Measurements from ENCODE around the gene CST11. TPM values are rescaled to one million over a fixed set of nuclear protein-coding genes. Genes with fewer than 3 reads are reported as not detected.

CST11 gene
- total RNA-seq, 1 experiment from 2014 or later, result not detected

DNA sequence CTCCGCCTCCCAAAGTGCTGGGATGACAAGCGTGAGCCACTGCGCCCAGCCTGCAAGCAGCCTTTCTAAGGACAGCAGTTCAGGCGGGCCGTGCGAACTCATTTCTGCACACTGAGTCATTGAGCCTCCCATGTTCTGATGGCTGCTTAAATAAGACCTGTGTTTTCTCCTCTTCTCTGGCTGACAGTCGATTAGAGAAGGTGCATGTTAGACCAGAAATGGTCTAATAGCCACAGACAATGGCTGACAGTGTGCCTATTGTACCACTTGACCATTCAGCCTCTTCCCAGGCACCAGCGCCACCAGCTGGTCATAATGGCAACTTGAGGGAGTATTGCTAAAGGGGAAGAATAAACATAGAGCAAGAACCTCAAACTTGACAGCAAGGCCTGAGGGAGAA, 6.2 kb downstream of the CST11 start:
- Histone ChIP-seq H3K4me1 (replicated peaks) (peaks cover 9% of the 10 kb centered on the region), H3K36me3 (no peaks in the 10 kb centered on the region), H3K4me3 (no peak overlapping the region), H3K27me3 (replicated peaks) (0 out of 2 replicates have a peak, but pooled peaks cover 3% of the 10 kb centered on the region), H3K9me3 (replicated peaks) (no peaks in the 10 kb centered on the region), H3K27ac (no peak overlapping the region)
- peak; percentile 42 to 56 for DNase-seq (ENCODE audit: low read depth in 1 of 2, low spot score in 2 of 2)

DNA sequence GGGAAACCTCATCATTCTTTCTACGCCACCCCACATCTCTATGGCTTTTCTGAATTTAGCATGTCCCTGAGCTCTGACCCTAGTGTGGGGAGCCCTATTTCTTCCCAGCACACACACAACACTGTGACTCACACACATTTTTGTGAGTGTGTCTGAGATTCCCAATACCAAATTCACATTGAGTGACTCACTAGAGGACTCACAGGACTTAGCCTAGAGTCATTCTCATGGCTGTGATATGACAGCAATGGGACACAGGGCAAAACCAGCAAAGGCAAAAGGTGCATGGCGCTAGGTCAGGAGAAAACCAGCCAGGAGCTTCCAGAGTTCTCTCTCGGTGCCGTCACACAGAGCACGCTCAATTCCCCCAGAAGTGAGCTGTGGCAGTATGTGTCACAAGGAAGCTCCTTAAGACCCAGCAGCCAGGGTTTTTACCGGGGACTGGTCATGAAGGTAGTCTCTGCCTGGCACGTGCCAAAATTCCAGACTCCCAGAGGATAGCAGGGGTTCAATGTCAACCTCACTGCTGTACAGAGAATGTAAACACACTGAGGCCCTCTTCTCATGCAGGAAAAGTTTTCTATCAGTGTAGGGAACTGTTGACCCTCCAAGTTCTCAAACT, 7.0 kb downstream of the CST11 start:
- H3K9me3 ChIP-seq (replicated peaks), result no peaks in the 10 kb centered on the region
- no peak overlapping the region for H3K27ac ChIP-seq
- DNase-seq (ENCODE audit: low read depth in 1 of 2, low spot score in 2 of 2), result peak; percentile 58 to 60
- H3K36me3 ChIP-seq, result no peaks in the 10 kb centered on the region
- H3K4me3 ChIP-seq, result no peak overlapping the region
- H3K4me1 ChIP-seq (replicated peaks), result peaks cover 9% of the 10 kb centered on the region
- H3K27me3 ChIP-seq (replicated peaks), result 0 out of 2 replicates have a peak, but pooled peaks cover 3% of the 10 kb centered on the region

DNA sequence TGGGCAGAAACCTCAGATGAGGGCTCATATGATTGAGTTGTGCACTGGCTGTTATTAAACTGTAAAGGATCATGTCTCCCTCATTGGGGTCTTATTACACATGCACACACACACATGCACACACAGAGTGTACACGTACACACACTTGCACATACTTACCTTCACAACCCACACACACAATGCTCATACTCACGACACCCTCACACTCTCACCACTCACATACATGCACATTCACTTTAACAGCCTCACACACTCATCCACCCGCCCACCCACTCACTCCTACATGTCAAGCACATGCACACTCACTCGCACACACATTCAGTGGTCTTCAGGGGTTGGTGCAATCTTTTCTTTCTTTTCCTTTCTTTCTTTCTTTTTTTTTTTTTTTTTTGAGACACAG, 7.8 kb downstream of the CST11 start:
- H3K4me1 ChIP-seq (replicated peaks), result peaks cover 9% of the 10 kb centered on the region
- no peak overlapping the region for H3K4me3 ChIP-seq
- no peaks in the 10 kb centered on the region for H3K36me3 ChIP-seq
- H3K27me3 ChIP-seq (replicated peaks), result no peaks in the 10 kb centered on the region
- no peaks in the 10 kb centered on the region for H3K9me3 ChIP-seq (replicated peaks)
- DNase-seq (ENCODE audit: low read depth in 1 of 2, low spot score in 2 of 2), result no peak
- no peak overlapping the region for H3K27ac ChIP-seq

DNA sequence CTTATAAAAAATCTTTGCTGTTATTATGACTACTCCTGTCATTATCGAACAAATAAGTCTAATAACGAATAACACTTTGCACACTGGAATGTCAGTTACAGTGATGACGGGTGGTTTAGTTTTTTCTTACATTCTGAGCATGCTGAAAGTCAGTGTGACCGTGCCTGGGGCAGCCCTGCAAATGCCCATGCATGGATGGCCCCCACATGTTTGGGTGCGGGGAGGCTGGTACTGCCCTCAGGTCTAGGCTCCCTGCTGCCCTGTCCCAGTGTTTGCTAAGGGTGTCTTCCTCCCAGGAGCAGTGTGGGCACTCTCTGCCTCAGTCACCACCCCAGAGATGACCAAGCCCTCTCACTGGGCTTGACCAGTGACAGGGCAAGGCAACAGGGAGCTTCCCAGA, 10.2 kb downstream of the CST11 start:
- H3K9me3 ChIP-seq (replicated peaks), result no peaks in the 10 kb centered on the region
- H3K36me3 ChIP-seq, result no peaks in the 10 kb centered on the region
- no peak for DNase-seq (ENCODE audit: low read depth in 1 of 2, low spot score in 2 of 2)
- peaks cover 9% of the 10 kb centered on the region for H3K4me1 ChIP-seq (replicated peaks)
- no peak overlapping the region for H3K27ac ChIP-seq
- H3K27me3 ChIP-seq (replicated peaks), result no peaks in the 10 kb centered on the region
- H3K4me3 ChIP-seq, result no peak overlapping the region

DNA sequence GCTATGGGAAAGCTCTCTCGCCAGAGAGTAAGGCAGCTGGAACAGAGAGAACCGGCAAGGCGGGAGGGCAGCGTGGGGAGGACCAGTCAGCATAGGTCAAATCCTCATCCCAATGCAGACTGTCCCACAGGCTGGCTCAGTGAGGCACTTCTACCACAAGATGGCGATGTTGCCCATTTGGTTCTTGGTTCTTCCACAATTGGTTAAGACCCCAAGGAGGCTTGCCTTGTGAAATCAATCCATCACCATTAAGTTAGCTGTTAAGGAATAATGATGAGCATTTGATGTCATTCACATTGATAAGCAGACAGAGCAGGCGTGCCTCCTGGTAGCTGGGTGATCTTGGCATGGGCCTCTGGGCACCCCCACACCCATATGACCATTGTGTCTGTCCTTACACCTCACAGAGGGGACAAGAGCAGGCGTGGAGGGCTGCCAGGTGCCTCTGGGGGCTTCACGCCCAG, 10.8 kb downstream of the CST11 start:
- H3K27ac ChIP-seq, result no peak overlapping the region
- no peaks in the 10 kb centered on the region for H3K27me3 ChIP-seq (replicated peaks)
- DNase-seq (ENCODE audit: low read depth in 1 of 2, low spot score in 2 of 2), result peak; percentile 52 to 68
- no peak overlapping the region for H3K4me3 ChIP-seq
- no peaks in the 10 kb centered on the region for H3K9me3 ChIP-seq (replicated peaks)
- no peaks in the 10 kb centered on the region for H3K36me3 ChIP-seq
- H3K4me1 ChIP-seq (replicated peaks), result peaks cover 9% of the 10 kb centered on the region

DNA sequence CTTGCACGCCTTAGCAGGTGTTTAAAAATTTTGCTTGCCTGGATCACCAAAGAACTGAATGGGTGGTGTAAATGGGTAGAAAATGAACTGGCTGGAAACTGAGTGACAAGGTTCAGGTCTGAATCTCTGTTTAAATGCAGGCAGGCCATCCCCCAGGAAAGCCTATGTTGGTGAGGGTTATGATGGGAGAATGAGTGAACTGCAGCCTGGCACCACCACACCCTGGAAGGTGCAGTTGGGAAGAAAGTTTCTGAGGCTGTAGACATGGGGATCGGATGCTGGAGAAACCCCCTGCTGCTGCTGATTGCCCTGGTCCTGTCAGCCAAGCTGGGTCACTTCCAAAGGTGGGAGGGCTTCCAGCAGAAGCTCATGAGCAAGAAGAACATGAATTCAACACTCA, 12.7 kb downstream of the CST11 start:
- no peak for DNase-seq (ENCODE audit: low read depth in 1 of 2, low spot score in 2 of 2)
- no peaks in the 10 kb centered on the region for H3K27me3 ChIP-seq (replicated peaks)
- H3K27ac ChIP-seq, result no peak overlapping the region
- no peaks in the 10 kb centered on the region for H3K36me3 ChIP-seq
- H3K4me3 ChIP-seq, result no peak overlapping the region
- no peaks in the 10 kb centered on the region for H3K9me3 ChIP-seq (replicated peaks)
- H3K4me1 ChIP-seq (replicated peaks), result no peaks in the 10 kb centered on the region

DNA sequence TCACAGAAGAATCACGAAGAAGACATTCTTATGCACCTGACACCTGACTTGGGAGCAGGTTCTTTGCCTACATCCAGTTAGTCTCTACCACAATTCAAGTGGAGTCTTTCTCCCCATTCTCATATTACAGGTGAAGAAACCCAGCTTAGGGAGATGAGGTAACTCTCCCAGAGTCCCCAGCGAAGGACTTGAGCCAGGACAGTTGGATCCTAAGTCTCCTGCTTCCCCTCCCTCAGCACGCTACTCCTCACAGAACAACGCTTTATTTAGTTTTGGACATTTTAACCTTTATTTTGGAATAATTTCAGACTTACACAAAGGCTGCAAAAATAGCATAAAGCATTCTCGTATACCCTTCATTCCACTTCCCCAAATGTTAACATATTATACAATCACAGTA, 14.0 kb downstream of the CST11 start:
- DNase-seq (ENCODE audit: low read depth in 1 of 2, low spot score in 2 of 2), result no peak
- H3K36me3 ChIP-seq, result no peaks in the 10 kb centered on the region
- H3K27me3 ChIP-seq (replicated peaks), result no peaks in the 10 kb centered on the region
- no peak overlapping the region for H3K27ac ChIP-seq
- H3K4me1 ChIP-seq (replicated peaks), result no peaks in the 10 kb centered on the region
- no peak overlapping the region for H3K4me3 ChIP-seq
- H3K9me3 ChIP-seq (replicated peaks), result no peaks in the 10 kb centered on the region

DNA sequence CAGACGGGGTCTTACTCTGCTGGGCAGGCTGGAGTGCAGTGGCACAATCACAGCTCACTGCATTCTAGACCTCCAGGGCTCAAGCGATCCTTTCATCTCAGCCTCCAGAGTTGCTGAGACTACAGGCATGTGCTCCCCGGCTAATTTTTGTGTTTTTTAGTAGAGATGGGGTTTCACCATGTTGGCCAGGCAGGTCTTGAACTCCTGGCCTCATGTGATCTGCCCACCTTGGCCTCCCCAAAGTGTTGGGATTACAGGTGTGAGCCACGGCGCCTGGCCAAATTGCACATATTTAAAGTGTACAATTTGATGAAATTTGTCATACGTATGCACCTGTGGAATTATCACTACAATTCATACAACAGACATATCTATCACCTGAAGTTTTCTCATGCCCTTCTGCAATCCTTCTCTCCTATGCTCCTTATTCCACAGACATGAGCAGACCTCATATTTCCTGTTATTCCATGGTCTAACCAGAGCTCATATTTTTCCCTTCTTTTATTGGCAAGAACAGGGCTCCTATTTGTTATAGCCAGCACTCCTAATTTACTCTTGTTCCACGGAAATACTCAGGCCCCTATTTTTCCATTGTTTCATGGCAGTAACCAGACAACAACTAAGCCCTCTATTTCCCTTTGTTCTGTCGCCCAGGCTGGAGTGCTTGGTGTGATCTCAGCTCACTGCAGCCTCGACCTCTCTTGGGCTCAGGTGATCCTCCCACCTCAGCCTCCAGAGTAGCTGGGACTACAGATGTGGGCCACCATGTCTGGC, 15.4 kb downstream of the CST11 start:
- Histone ChIP-seq H3K4me3 (no peak overlapping the region), H3K36me3 (no peaks in the 10 kb centered on the region), H3K27me3 (replicated peaks) (no peaks in the 10 kb centered on the region), H3K27ac (no peak overlapping the region), H3K4me1 (replicated peaks) (no peaks in the 10 kb centered on the region), H3K9me3 (replicated peaks) (no peaks in the 10 kb centered on the region)
- no peak for DNase-seq (ENCODE audit: low read depth in 1 of 2, low spot score in 2 of 2)

DNA sequence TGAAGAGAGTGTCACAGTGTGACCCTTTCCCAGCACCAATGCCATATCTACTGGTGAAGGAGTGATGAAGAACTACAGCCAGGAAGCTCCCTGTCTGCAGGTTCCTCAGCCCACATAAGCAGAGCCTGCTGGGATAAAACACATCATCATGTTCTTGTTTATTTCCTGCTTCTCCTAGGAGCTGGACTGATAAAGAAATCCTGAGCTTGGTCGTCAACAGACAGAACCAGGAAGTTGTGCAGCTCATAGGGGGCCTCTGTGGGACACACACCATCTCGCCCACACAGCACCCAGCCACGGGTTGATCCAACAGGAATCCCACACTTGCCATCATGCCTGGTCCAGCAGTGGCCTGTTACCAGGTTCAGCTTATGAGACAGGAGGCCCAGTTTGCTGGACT, 16.0 kb downstream of the CST11 start:
- no peaks in the 10 kb centered on the region for H3K36me3 ChIP-seq
- no peak for DNase-seq (ENCODE audit: low read depth in 1 of 2, low spot score in 2 of 2)
- H3K27me3 ChIP-seq (replicated peaks), result no peaks in the 10 kb centered on the region
- no peaks in the 10 kb centered on the region for H3K4me1 ChIP-seq (replicated peaks)
- H3K27ac ChIP-seq, result no peak overlapping the region
- H3K9me3 ChIP-seq (replicated peaks), result no peaks in the 10 kb centered on the region
- H3K4me3 ChIP-seq, result no peak overlapping the region

DNA sequence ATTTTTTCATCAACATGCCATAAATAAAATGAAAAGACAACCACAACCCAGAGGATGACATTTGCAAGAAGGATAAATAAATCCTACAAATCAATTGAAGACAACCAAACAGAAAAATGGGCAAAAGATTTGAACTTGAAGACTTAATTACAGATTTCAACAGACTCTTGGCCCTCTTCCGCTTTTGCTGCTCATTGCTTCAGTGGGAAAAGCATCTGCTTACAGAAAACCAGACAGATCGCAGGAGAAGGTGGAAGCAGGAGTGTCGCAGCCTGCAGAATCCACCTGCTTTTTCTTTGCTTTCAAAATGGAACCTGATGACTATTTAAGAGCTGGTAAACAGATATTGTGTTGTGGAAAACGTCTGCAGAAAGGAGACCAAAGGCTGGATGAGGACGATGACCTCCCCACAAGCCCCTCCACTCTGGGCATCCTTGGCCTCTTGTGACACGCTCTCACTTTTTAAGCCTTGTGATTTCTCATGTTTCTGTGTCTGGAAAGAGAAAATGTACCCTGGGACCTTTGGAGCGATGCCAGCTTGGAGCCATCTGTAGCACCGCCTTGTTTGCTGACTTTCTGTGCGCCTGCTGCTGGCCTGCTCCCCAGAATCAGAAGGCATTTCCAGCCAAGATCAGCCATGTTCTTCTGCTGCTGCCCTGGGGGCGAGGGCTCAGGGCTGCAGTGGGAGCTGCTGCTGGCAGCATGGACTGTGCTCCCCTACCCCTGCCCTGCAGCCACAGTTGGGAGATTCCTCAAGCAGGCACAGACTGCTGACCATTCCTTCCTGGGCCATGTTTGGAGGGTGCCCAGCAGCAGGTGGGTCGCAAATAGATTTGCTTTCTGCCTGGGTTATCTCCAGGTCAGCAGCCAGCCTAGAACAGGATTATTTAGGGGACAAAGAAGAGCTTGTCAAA, 16.8 kb downstream of the CST11 start:
- H3K9me3 ChIP-seq (replicated peaks), result no peaks in the 10 kb centered on the region
- no peaks in the 10 kb centered on the region for H3K27me3 ChIP-seq (replicated peaks)
- H3K4me1 ChIP-seq (replicated peaks), result no peaks in the 10 kb centered on the region
- H3K4me3 ChIP-seq, result no peak overlapping the region
- no peak for DNase-seq (ENCODE audit: low read depth in 1 of 2, low spot score in 2 of 2)
- no peaks in the 10 kb centered on the region for H3K36me3 ChIP-seq
- no peak overlapping the region for H3K27ac ChIP-seq

DNA sequence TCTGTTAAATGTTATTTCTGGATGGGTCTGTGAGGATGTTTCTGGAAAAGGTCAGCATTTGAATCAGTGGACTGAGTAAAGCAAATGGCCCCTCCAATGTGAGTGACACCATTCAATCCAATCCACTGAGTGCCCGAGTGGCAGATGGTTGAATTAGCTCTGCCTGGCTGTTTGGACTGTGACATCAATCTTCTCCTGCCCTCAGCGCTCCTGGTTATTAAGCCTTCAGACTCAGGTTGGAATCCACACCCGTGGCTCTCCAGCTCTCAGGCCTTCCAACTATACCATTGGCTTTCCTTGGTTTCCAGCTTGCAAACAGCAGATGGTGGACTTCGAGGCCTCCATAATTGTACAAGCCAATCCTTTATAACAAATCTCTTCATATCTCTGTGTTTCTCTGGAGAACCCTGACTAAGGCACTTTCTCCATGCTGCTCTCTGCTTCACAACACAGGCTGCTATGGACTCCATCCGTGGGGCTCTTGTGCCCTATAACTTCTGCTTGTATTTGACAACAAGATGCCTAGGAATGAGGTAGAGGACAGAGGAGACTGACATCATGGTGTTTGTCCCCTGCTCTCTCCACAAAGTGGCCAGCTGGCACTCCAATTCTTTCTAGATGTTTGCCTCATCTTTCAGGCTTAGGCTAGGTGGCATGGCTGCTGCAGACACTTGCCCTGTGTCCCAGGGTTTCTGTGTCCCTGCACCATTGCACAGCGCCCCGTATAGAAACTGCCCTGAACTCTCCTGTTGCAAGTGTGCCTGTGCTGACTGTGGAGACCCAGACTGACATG, 18.0 kb downstream of the CST11 start:
- DNase-seq (ENCODE audit: low read depth in 1 of 2, low spot score in 2 of 2), result peak in 1 of 2 experiments; percentile 25
- H3K4me3 ChIP-seq, result no peak overlapping the region
- no peaks in the 10 kb centered on the region for H3K36me3 ChIP-seq
- no peaks in the 10 kb centered on the region for H3K27me3 ChIP-seq (replicated peaks)
- no peaks in the 10 kb centered on the region for H3K4me1 ChIP-seq (replicated peaks)
- H3K27ac ChIP-seq, result no peak overlapping the region
- H3K9me3 ChIP-seq (replicated peaks), result no peaks in the 10 kb centered on the region

DNA sequence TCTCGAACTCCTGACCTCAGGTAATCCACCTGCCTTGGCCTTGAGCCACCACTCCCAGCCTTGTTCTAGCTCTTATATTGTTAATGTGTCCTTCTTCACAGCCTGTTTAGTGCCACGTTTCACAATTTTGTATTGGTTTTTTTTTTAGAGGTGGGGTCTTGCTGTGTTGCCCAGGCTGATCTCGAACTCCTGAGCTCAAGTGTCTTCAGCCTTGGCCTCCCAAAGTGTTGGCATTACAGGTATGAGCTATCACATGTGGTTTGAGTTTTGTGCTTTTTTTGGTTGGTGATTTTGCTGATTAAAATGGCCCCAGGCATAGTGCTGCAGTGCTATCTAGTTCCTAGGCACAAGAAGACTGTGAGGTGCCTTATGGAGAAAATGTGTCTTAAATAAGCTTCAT, 19.0 kb downstream of the CST11 start:
- Histone ChIP-seq H3K4me1 (replicated peaks) (no peaks in the 10 kb centered on the region), H3K36me3 (no peaks in the 10 kb centered on the region), H3K4me3 (no peak overlapping the region), H3K27me3 (replicated peaks) (no peaks in the 10 kb centered on the region), H3K9me3 (replicated peaks) (no peaks in the 10 kb centered on the region), H3K27ac (no peak overlapping the region)
- DNase-seq (ENCODE audit: low read depth in 1 of 2, low spot score in 2 of 2), result no peak

DNA sequence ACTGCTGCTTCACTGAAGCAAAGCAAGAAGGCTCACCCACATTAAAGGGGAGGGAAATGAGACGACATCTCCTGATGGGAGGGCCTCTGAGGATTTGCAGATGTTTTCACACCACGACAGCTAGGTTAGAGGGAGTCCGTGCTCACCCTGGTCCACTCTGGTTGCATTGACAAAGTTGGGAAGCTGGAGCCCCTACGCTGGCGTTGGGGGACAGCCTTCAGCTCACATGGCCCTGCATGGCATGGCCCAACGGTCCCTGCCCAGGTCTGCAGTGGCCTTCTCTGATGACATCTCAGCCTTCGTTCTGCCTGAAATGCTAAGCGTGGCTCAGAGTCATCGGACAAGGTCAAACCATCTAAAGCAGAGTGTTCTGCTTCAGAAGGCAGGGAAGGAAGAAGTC, 27.5 kb downstream of the CST11 start:
- H3K4me3 ChIP-seq, result no peak overlapping the region
- H3K27ac ChIP-seq, result no peak overlapping the region
- no peaks in the 10 kb centered on the region for H3K27me3 ChIP-seq (replicated peaks)
- H3K36me3 ChIP-seq, result peaks cover 4% of the 10 kb centered on the region
- no peak for DNase-seq (ENCODE audit: low read depth in 1 of 2, low spot score in 2 of 2)
- peaks cover 6% of the 10 kb centered on the region; the same call in 1 of the 2 replicates for H3K4me1 ChIP-seq (replicated peaks)
- no peaks in the 10 kb centered on the region for H3K9me3 ChIP-seq (replicated peaks)

Measured in SJSA1 (cell line).